GM19397 (cell line): ENCODE data around the gene SPATA7.

ENCODE experiments used
- ATAC-seq: cut with Tn5 transposase; IDR thresholded peaks from one replicate; pipeline ENCODE4 v1.9.1; 2021; ENCODE audit warnings: mild to moderate bottlenecking, moderate library complexity; ENCODE audit not compliant: unreplicated experiment

SPATA7 gene

DNA sequence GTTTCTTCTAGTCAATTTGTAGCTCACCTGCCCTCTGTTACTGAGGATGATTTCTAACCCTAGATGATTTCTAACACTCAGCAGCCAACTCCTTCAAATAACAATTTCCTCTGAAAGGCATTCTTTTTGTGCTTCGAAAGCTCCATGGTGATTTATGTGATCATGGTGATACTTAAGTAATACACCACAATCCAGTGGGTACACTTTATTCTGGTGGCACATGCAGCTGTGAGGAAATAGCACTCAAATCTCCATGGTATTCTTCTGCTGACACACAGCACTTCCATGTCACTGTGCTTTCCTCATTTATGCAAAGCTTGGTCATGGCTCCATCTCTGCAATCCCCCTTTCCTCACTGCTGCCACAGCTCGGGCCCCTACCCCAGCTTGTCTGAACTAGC lies 95.6 kb downstream of the SPATA7 start:
- ATAC-seq: no peak

DNA sequence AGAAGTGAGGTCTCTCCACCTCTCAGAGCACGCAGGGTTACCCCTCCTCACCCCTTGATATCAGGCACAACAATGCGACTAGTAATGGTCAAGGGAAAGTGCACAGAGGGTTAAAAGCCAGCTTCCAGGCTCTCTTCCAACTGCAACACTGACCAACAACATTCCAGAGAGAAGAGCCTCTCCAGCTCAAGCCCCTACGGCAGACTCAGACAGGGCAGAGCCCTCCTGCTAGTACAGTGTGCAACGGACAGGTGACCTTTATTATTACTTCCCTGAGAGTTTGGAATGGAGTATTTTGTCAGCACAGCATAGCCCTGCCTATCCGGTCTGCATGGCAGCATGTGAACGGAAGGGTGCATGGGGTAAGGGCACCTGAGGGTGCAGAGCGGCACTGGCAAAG lies 96.3 kb downstream of the SPATA7 start:
- no peak for ATAC-seq

DNA sequence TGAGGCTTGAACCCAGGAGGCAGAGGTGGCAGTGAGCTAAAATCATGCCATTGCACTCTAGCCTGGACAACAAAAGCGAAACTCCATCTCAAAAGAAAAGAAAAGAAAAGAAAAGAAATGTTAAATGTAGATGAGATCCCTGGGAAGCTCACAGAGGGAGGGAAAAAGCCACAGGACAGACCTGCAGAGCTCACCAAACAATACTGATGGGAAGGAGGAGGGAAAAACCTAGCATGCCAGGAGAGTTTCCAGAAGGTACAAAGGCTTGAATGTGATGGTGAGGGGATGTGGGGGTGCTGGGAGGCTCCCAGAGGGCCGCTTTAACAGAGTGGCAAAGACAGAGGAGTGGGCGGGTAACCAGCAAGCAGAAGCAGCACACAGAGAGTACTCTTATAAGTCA lies 97.1 kb downstream of the SPATA7 start:
- ATAC-seq: no peak
